Caco-2 (cell line): ENCODE data around the gene ERC2. TPM values are rescaled to one million over a fixed set of nuclear protein-coding genes. Genes with fewer than 3 reads are reported as not detected.

Experiments used
- BruUV-seq: library from RNA; stranded (reverse); fragments of 400-500 nt; replicated peaks from 2 replicates; lab custom pipeline; 2021; lab: Mats Ljungman, UMichigan
- CTCF ChIA-PET: fragments of 300-600 bp; sonication (Branson Sonifier 250); formaldehyde crosslinking; loops from one replicate; lab custom pipeline; 2022; ENCODE audit warnings: antibody characterized with exemption; lab: Charles Lee
- POLR2A ChIA-PET: fragments of 300-600 bp; sonication (Branson Sonifier 250); formaldehyde crosslinking; loops from one replicate; lab custom pipeline; 2022; ENCODE audit warnings: antibody characterized with exemption; lab: Charles Lee
- DNase-seq, 2 experiments: peaks; one replicate each; pipeline versions ENCODE4 v3.0.0 to v3.0.0-alpha.2; 2020 to 2022
- H3K27me3 ChIP-seq: replicated peaks from 2 replicates; pipeline ENCODE4 v1.6.0; 2011; ENCODE audit warnings: low read length; ENCODE audit not compliant: control insufficient read depth, insufficient read depth
- H3K36me3 ChIP-seq: 2 replicates; pipeline ENCODE4 v1.5.1; 2011; ENCODE audit warnings: low read length; ENCODE audit not compliant: control insufficient read depth, insufficient read depth
- H3K4me1 ChIP-seq: fragments of 250-450 bp; sonication (Bioruptor Pico); 2 replicates; pipeline ENCODE4 v1.5.1; 2020; ENCODE audit warnings: mild to moderate bottlenecking
- H3K4me3 ChIP-seq: 2 replicates; pipeline ENCODE4 v1.5.1; 2011; ENCODE audit warnings: low read depth, mild to moderate bottlenecking, control low read depth, low read length
- H3K9me3 ChIP-seq: fragments of 250-450 bp; sonication (Bioruptor Pico); 2 replicates; pipeline ENCODE4 v1.5.1; 2020; ENCODE audit warnings: mild to moderate bottlenecking, moderate library complexity
- H3K27ac Mint-ChIP-seq: one replicate; pipeline ENCODE4 v1.8.0; 2022; ENCODE audit warnings: mixed read lengths; ENCODE audit not compliant: unreplicated experiment
- H3K27me3 Mint-ChIP-seq: one replicate; pipeline ENCODE4 v1.8.0; 2022; ENCODE audit warnings: mixed read lengths; ENCODE audit not compliant: insufficient read depth, unreplicated experiment
- H3K36me3 Mint-ChIP-seq: one replicate; pipeline ENCODE4 v1.8.0; 2022; ENCODE audit warnings: mild to moderate bottlenecking, mixed read lengths; ENCODE audit not compliant: insufficient read depth, unreplicated experiment
- H3K4me1 Mint-ChIP-seq: one replicate; pipeline ENCODE4 v1.8.0; 2022; ENCODE audit warnings: low read depth, mixed read lengths; ENCODE audit not compliant: unreplicated experiment
- H3K4me3 Mint-ChIP-seq: one replicate; pipeline ENCODE4 v1.8.0; 2022; ENCODE audit warnings: mild to moderate bottlenecking, moderate library complexity, mixed read lengths; ENCODE audit not compliant: unreplicated experiment
- H3K9me3 Mint-ChIP-seq: one replicate; pipeline ENCODE4 v1.8.0; 2022; ENCODE audit warnings: mixed read lengths; ENCODE audit not compliant: unreplicated experiment
- CTCF ChIP-seq, 2 experiments: fragments of 200-600 bp in 1 of 2; IDR thresholded peaks; 1 replicate in 1 of 2; 2 replicates in 1 of 2; pipeline versions ENCODE4 v1.5.1 to v1.8.0; 2011 to 2022; ENCODE audit warnings: antibody characterized with exemption in 1 of 2, control low read depth in 1 of 2, inconsistent platforms in 1 of 2, low read depth in 1 of 2, low read length in 1 of 2, mild to moderate bottlenecking in 1 of 2, moderate library complexity in 1 of 2; ENCODE audit not compliant: insufficient read depth in 1 of 2, severe bottlenecking in 1 of 2, unreplicated experiment in 1 of 2
- intact Hi-C: fragments of 100-400 bp; cut with micrococcal nuclease; formaldehyde crosslinking; loops from one replicate; pipeline ENCODE4 v1.10.0; 2022; ENCODE audit not compliant: unreplicated experiment
- total RNA-seq: library from RNA; stranded (reverse); gene quantifications from 2 replicates; pipeline ENCODE4 v1.2.3, GENCODE V29; 2022

The ERC2 gene
- total RNA-seq, 1 experiment from 2014 or later: 0.54 TPM

GRCh38 chr3:55488398-55489055 is 979.7 kb downstream of the ERC2 start:
- H3K9me3 ChIP-seq: no peaks in the 10 kb centered on the region
- peak in 1 of 2 experiments; percentile 40 for DNase-seq
- ChIA-PET CTCF (interaction anchor here (0.7 kb wide), 1 partner anchor 289 kb away, joined by 3 read pairs; no protein-coding TSS in a partner anchor), POLR2A (no interaction called here)
- peak overlapping the region; percentile 90 for H3K4me3 Mint-ChIP-seq
- peaks cover 15% of the 10 kb centered on the region for H3K4me1 Mint-ChIP-seq
- no peaks in the 10 kb centered on the region for H3K27me3 ChIP-seq
- H3K9me3 Mint-ChIP-seq: no peaks in the 10 kb centered on the region
- H3K36me3 ChIP-seq: no peaks in the 10 kb centered on the region
- peaks cover 7% of the 10 kb centered on the region; the same call in 1 of the 2 replicates for H3K4me1 ChIP-seq
- H3K27me3 Mint-ChIP-seq: peaks cover 7% of the 10 kb centered on the region
- intact Hi-C loops: loop anchor here (5.0 kb wide), 3 partner anchors 79 to 764 kb away; no protein-coding TSS in a partner anchor
- peak overlapping the region; percentile 43 for H3K4me3 ChIP-seq
- peaks cover 13% of the 10 kb centered on the region for H3K36me3 Mint-ChIP-seq
- TF ChIP-seq CTCF (IDR thresholded peaks at IDR 0.05; ENCODE audit: insufficient read depth in 1 of 2, low read depth in 1 of 2, low read length in 1 of 2, severe bottlenecking in 1 of 2, unreplicated experiment in 1 of 2): no peak
- BruUV-seq: no TSS peak
- H3K27ac Mint-ChIP-seq: no peak overlapping the region

- peaks cover 7% of the 10 kb centered on the region for H3K27me3 Mint-ChIP-seq
- no peaks in the 10 kb centered on the region for H3K36me3 ChIP-seq
- BruUV-seq: no TSS peak
- H3K27me3 ChIP-seq: no peaks in the 10 kb centered on the region
- peak overlapping the region; percentile 90 for H3K4me3 Mint-ChIP-seq
- peak overlapping the region; percentile 43 for H3K4me3 ChIP-seq
- peaks cover 7% of the 10 kb centered on the region; the same call in 1 of the 2 replicates for H3K4me1 ChIP-seq
- TF ChIP-seq CTCF (IDR thresholded peaks at IDR 0.05; ENCODE audit: insufficient read depth in 1 of 2, low read depth in 1 of 2, low read length in 1 of 2, severe bottlenecking in 1 of 2, unreplicated experiment in 1 of 2): no peak
- CTCF ChIA-PET: interaction anchor here (0.7 to 1.5 kb wide), 2 partner anchors 235 to 290 kb away, joined by 3 to 5 read pairs; no protein-coding TSS in a partner anchor
- POLR2A ChIA-PET: no interaction called here
- H3K9me3 Mint-ChIP-seq: no peaks in the 10 kb centered on the region
- no peaks in the 10 kb centered on the region for H3K9me3 ChIP-seq
- peaks cover 6% of the 10 kb centered on the region for H3K4me1 Mint-ChIP-seq
- intact Hi-C loops: loop anchor here (2.0 to 5.0 kb wide), 6 partner anchors 39 to 765 kb away; no protein-coding TSS in a partner anchor
- H3K36me3 Mint-ChIP-seq: peaks cover 13% of the 10 kb centered on the region
- H3K27ac Mint-ChIP-seq: no peak overlapping the region
- DNase-seq: peak in 1 of 2 experiments; percentile 32
Observed at GRCh38 chr3:55487381-55488241, 980.7 kb downstream of the ERC2 start.

- Histone ChIP-seq H3K4me3 (peak within 1 kb of the TSS; percentile 43), H3K9me3 (no peaks in the 10 kb centered on the region), H3K36me3 (no peaks in the 10 kb centered on the region), H3K27me3 (no peaks in the 10 kb centered on the region), H3K4me1 (peaks cover 7% of the 10 kb centered on the region; the same call in 1 of the 2 replicates)
- Mint-ChIP-seq H3K9me3 (no peaks in the 10 kb centered on the region), H3K27ac (peak within 1 kb of the TSS; percentile 66), H3K27me3 (peaks cover 7% of the 10 kb centered on the region), H3K4me1 (no peaks in the 10 kb centered on the region), H3K36me3 (peaks cover 13% of the 10 kb centered on the region), H3K4me3 (peak within 1 kb of the TSS; percentile 90)
- ChIA-PET POLR2A (no interaction called here), CTCF (interaction anchor here (0.6 to 1.5 kb wide), 2 partner anchors 135 to 235 kb away, joined by 4 to 5 read pairs; no protein-coding TSS in a partner anchor)
- no TSS peak for BruUV-seq
- intact Hi-C loops: loop anchor here (2.0 to 5.0 kb wide), 6 partner anchors 40 to 765 kb away; no protein-coding TSS in a partner anchor
- no peak for TF ChIP-seq CTCF (IDR thresholded peaks at IDR 0.05; ENCODE audit: insufficient read depth in 1 of 2, low read depth in 1 of 2, low read length in 1 of 2, severe bottlenecking in 1 of 2, unreplicated experiment in 1 of 2)
- peak in 1 of 2 experiments; percentile 44 for DNase-seq
Observed at GRCh38 chr3:55486857-55487380, 981.3 kb downstream of the ERC2 start, which contains the start of gene WNT5A. WNT5A (minus strand) TSS chr3:55487306; CDS start chr3:55486985, 321 bp downstream.
